ENCODE data around the gene HBEGF. TPM values are rescaled to one million over a fixed set of nuclear protein-coding genes. Genes with fewer than 3 reads are reported as not detected.

The HBEGF gene
- polyA plus RNA-seq, 1 donor (not counting 4 experiments of a cell fraction or from before 2014, with no cell fraction given): 53.1 TPM

DNA sequence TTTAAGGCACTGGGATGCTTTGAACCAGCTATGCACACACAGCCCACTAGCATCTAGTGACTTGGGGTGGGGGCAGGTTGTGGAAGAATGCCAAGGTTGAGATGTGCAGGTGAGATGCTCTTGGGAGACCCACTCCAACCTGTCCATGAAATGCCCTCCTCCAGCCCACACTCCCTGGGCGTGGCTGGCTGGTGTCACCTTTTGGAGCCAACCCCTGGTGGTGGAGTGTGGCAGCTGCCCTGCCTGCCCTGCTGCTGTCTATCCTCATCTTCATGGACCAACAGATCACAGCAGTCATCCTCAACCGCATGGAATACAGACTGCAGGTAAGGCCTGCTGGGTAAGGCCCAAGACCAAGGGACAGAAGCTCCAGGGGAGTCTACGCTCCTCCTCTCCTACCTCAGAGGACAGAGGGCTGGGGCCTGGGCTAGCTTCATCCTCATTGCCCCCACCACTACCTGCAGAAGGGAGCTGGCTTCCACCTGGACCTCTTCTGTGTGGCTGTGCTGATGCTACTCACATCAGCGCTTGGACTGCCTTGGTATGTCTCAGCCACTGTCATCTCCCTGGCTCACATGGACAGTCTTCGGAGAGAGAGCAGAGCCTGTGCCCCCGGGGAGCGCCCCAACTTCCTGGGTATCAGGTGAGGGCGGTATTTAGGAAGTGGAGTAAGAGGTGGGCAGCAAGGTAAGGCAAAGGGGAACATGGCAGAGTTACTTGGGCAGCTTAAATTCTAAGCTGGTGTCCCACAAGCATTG, 21.0 kb upstream of the HBEGF start:
- Histone ChIP-seq H3K27ac (ENCODE audit: control insufficient read depth, insufficient read depth, low read length) (no peak overlapping the region), H3K9ac (ENCODE audit: control insufficient read depth, extremely low read depth, insufficient read depth, low read length) (no peak overlapping the region), H3K9me3 (ENCODE audit: control insufficient read depth, low read depth, low read length) (no peaks in the 10 kb centered on the region), H3K36me3 (ENCODE audit: control insufficient read depth in 2 of 2, extremely low read depth in 1 of 2, insufficient read depth in 2 of 2, low read length in 2 of 2) (no peaks in the 10 kb centered on the region), H4K20me1 (ENCODE audit: control insufficient read depth, extremely low read depth, insufficient read depth, low read length) (no peaks in the 10 kb centered on the region), H3K4me1 (ENCODE audit: control insufficient read depth, extremely low read depth, insufficient read depth, low read length) (peaks cover 25% of the 10 kb centered on the region), H3K79me2 (ENCODE audit: control insufficient read depth, insufficient read depth, low read length) (no peaks in the 10 kb centered on the region), H2AFZ (ENCODE audit: control insufficient read depth, low read length) (no peak overlapping the region), H3K4me3 (ENCODE audit: control insufficient read depth in 2 of 3, extremely low read depth in 1 of 3, insufficient read depth in 2 of 3, low read depth in 1 of 3, low read length in 3 of 3) (no peak overlapping the region), H3K9me1 (ENCODE audit: control insufficient read depth, extremely low read depth, insufficient read depth, low read length) (peaks cover 4% of the 10 kb centered on the region), H3K4me2 (ENCODE audit: control insufficient read depth, extremely low read depth, insufficient read depth, low read depth, low read length) (no peak overlapping the region), H3K27me3 (ENCODE audit: control insufficient read depth, extremely low read depth, insufficient read depth, low read length) (no peaks in the 10 kb centered on the region)
- TF ChIP-seq, protein P1, sequence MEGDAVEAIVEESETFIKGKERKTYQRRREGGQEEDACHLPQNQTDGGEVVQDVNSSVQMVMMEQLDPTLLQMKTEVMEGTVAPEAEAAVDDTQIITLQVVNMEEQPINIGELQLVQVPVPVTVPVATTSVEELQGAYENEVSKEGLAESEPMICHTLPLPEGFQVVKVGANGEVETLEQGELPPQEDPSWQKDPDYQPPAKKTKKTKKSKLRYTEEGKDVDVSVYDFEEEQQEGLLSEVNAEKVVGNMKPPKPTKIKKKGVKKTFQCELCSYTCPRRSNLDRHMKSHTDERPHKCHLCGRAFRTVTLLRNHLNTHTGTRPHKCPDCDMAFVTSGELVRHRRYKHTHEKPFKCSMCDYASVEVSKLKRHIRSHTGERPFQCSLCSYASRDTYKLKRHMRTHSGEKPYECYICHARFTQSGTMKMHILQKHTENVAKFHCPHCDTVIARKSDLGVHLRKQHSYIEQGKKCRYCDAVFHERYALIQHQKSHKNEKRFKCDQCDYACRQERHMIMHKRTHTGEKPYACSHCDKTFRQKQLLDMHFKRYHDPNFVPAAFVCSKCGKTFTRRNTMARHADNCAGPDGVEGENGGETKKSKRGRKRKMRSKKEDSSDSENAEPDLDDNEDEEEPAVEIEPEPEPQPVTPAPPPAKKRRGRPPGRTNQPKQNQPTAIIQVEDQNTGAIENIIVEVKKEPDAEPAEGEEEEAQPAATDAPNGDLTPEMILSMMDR (optimal IDR thresholded peaks at IDR 0.05 in 1 of 3, IDR thresholded peaks at IDR 0.05 in 1 of 3, conservative IDR thresholded peaks at IDR 0.05 in 1 of 3; ENCODE audit: extremely low read depth in 1 of 3, insufficient read depth in 2 of 3, low read length in 3 of 3): peak in 2 of 3 experiments; percentile 20 to 34
- TF ChIP-seq EZH2 (IDR thresholded peaks at IDR 0.05; ENCODE audit: low read length): no peak
- FAIRE-seq (no peak), DNase-seq (ENCODE audit: low read depth, low spot score) (no peak)
- dilution Hi-C loops (cut with MboI; ENCODE audit: extremely low pct_ligation_motif_present, low sequenced_read_pairs): no loop called here

DNA sequence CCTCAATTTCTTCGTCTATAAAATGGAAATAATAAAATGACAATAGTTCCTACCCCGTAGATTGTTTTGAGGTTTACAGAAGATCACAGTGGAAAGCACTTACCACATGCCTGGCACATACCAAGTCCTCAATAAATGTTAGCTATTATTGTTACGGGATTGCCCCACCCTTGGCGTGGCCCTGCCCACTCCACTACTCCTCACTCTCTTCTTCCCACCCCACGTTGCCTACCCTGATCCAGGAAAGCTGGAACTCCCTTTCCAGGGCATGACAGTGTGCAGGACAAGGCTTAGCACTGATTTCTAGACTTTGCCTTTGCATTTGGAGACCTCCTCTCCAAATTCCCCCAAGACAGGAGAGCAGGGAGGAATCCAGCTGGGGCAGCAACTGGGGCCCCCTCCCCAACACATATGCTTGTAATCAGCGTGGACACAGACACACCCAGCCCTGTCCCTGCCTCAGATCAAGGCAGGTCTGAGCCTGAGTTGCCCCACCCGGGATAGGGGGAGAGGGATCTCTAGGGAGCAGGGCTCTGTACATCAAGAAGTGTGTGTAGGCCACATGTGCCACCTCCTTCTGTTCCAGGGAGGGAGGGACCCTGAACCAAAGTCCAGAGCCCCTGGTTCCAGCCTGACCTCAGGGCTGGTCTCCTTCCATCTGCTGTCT, 20.3 kb upstream of the HBEGF start:
- no peaks in the 10 kb centered on the region for H3K79me2 ChIP-seq (ENCODE audit: control insufficient read depth, insufficient read depth, low read length)
- H3K27me3 ChIP-seq (ENCODE audit: control insufficient read depth, extremely low read depth, insufficient read depth, low read length): no peaks in the 10 kb centered on the region
- H3K4me2 ChIP-seq (ENCODE audit: control insufficient read depth, extremely low read depth, insufficient read depth, low read depth, low read length): no peak overlapping the region
- H3K4me1 ChIP-seq (ENCODE audit: control insufficient read depth, extremely low read depth, insufficient read depth, low read length): peaks cover 25% of the 10 kb centered on the region
- dilution Hi-C loops (cut with MboI; ENCODE audit: extremely low pct_ligation_motif_present, low sequenced_read_pairs): no loop called here
- H3K9me3 ChIP-seq (ENCODE audit: control insufficient read depth, low read depth, low read length): no peaks in the 10 kb centered on the region
- H3K36me3 ChIP-seq (ENCODE audit: control insufficient read depth in 2 of 2, extremely low read depth in 1 of 2, insufficient read depth in 2 of 2, low read length in 2 of 2): no peaks in the 10 kb centered on the region
- H3K9me1 ChIP-seq (ENCODE audit: control insufficient read depth, extremely low read depth, insufficient read depth, low read length): peaks cover 4% of the 10 kb centered on the region
- TF ChIP-seq EZH2 (IDR thresholded peaks at IDR 0.05; ENCODE audit: low read length): no peak
- TF ChIP-seq, protein P1 (optimal IDR thresholded peaks at IDR 0.05 in 1 of 3, IDR thresholded peaks at IDR 0.05 in 1 of 3, conservative IDR thresholded peaks at IDR 0.05 in 1 of 3; ENCODE audit: extremely low read depth in 1 of 3, insufficient read depth in 2 of 3, low read length in 3 of 3): no peak
- no peak for DNase-seq (ENCODE audit: low read depth, low spot score)
- H3K27ac ChIP-seq (ENCODE audit: control insufficient read depth, insufficient read depth, low read length): no peak overlapping the region
- no peak overlapping the region for H3K9ac ChIP-seq (ENCODE audit: control insufficient read depth, extremely low read depth, insufficient read depth, low read length)
- no peaks in the 10 kb centered on the region for H4K20me1 ChIP-seq (ENCODE audit: control insufficient read depth, extremely low read depth, insufficient read depth, low read length)
- H2AFZ ChIP-seq (ENCODE audit: control insufficient read depth, low read length): peak overlapping the region; percentile 23
- FAIRE-seq: no peak
- H3K4me3 ChIP-seq (ENCODE audit: control insufficient read depth in 2 of 3, extremely low read depth in 1 of 3, insufficient read depth in 2 of 3, low read depth in 1 of 3, low read length in 3 of 3): no peak overlapping the region

Measured in keratinocyte (primary cell).